NOMO-1 treated with DMSO at 0.1 percent for 48 hours (cell line): ENCODE data around the gene TNFSF8.

ENCODE experiments used
- DNase-seq: peaks from one replicate; lab custom pipeline; 2025; ENCODE audit not compliant: unreplicated experiment; lab: John Stamatoyannopoulos, UW

Gene TNFSF8

DNA sequence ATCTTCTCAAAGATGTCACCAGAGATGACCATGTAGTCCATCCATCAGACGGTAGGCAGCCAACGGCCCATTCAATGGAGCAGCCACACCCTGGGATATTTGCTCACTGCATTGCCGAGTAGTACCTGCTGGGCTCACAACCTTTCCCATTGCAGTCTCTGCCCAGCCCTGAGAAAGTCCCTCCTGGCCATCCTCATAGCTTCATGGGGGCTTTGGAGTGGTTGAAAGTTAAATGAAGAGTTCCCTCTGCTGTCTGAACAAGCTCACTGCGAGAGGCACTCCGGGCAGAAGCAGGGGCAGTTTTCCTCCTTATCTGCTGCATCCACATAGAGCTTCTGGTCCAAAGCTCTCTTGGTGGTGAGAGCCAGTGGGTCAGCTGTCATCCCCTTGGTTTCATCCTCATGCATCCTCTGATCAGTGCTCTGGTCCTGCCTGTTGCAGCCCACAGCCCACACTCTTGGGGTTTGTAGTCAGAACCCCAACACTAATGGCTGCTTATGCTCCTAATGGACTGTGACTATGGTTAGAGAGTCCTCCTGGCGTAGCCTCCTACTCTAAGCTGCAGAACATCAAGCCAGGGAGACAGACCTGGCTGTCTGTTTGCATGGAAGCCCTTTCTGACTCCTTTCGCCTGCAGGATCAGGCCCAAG is 23.3 kb downstream of the TNFSF8 start:
- peak; percentile 16 for DNase-seq

DNA sequence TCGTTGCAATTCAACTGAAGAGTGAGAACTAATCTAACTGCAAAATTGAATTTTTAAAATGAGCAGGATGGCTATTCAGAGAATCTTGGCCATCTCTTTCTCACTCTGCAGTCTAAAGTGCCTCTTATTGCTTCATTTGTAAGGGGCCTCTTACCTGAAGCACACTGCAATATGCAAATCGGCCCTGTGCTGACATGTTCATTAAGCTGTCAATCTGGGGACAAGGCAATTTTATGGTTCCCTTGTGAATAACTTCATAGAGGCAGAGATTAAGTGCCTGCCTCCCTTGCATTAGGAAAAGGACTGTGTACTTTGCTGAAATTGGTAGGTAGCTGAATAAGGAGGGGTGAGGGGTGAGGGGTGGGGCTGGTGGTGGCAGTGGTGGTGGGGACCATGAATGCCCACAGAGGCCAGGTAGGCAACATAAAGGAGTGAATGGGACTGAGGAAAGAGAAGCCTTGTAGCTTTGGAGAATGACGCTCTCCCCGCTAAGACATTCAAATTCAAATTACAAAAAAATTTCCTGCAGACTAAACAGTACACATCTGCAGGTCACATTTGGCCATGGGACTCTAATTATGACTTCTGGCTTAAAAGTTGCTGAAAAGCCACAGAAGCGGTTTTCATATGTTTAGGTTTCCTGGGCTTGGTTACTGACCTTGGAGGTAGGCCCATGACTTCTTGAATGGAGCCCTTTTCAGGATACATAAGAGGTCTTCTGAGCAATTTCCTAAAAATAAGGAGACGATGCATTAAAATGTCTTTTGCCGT is 25.0 kb downstream of the TNFSF8 start:
- DNase-seq = no peak

DNA sequence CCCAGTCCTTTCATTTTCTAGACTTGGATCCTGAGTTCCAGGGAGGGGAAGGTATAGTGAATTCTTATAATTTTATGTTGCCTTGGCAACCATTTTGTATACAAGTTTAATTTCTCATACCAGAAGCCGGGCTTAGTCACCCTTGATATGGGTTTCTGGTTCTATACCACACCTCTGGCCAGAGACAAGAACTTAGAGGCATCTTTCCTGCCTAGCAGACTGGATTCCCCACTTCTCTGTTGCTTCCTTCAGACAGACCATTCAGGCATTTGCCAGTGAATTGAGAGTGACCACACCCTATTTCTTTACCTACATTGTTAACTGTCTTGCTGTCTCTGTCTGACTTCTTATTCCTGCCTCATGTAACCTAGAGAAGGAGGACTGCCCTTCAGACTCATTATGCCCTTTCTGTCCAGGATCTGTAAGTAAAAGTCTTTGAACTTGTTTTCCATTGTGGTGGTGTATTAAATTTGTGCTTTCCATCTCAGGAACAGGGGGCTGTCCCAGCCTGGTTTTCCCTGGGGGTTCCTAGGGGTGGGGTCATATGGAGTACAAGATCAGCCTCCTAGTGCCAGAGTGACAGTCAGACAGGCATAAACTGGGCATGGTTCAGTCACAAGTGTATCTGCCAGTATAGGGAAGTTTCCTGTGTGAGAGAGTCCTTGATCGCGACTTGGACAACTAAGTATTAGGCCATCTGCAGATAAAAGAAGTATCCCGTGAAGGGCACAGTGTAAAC is 27.4 kb downstream of the TNFSF8 start:
- DNase-seq = no peak

GRCh38 chr9:114900942-114901802 is 29.2 kb downstream of the TNFSF8 start:
- DNase-seq = no peak

- DNase-seq = no peak
Observed at GRCh38 chr9:114899995-114900394, 30.4 kb downstream of the TNFSF8 start.

GRCh38 chr9:114899461-114899860 is 30.9 kb downstream of the TNFSF8 start:
- DNase-seq = no peak

GRCh38 chr9:114898741-114899140 is 31.6 kb downstream of the TNFSF8 start:
- DNase-seq = peak; percentile 90

DNA sequence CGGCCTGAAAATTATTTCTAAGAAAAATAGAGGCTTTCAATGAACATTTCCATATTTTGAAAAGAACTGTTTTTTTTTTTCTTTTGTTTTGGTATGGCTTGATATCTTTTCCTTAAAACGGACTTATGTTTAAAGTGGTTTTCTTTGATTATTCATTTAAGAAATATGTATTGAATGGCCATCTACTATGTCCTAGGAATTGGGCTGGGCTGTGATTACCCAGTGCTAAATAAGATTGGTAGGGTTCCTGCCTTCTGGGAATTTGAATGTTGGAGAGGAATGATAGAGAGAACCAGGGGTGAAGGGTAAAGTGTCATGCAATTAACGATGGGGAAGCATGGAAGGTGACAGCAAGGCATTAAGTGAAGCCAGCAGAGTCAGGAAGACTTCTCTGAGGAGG is 33.2 kb downstream of the TNFSF8 start:
- DNase-seq = no peak

GRCh38 chr9:114896344-114896743 is 34.0 kb downstream of the TNFSF8 start:
- DNase-seq = no peak

DNA sequence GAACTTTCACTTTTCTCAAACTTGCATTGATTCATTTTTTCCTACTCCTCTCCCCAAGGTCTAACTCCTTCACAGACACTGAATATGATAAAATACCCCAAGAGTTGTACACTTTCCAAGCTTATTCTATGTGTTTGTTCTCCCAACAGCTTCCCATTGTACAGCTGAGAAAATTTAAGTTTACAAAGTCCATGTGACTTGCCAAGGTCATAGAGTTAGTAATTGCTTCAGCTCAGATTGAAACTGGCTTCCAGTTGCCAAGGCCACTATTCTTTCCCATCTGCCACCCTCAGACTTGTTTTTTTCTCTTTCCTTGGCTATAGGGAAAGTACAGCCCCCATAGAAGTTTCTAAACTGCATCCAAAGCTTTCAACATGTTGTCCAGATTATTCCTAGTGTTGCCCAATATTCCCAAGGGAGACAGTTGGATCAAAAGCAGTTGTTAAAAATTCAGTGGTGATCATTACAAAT is 34.8 kb downstream of the TNFSF8 start:
- no peak for DNase-seq

DNA sequence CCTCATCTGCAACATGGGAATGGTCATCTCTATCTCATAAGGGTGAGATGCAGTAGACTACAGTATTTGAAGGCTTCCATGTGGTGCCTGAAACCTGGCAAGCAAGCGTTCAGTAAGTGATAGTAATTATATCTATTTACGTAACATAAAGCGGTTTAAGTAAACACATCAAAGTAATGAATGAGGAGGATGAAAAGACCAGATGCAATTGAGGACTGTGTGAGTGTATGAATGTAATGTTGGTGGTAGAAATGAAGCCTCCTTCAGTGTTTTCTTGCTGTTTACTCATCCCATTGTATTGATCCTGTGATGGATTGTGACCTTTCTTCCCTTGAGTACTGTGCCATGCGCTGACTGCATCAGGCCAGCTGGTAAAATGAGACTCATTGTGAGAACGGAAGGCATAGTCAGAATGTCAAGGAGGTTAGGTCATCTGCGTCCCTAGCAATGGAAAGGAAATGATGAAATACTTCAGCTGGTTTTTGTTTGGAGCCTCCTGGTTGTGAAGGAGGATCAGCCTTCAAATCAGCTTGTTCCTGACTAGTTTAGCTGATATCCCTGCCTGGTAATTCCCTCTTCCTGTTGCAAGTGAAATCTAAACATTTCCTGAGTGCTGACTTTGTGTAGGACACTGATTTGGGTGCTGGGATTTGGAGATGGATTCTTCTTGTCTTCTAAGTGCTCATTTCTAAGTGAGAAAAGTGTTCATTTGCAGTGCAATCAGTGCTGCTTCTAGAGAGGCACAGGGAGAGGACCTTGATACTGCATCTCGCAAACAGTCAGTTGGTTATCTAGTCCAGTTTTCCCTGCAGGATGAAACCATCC is 35.6 kb downstream of the TNFSF8 start:
- peak; percentile 61 for DNase-seq

DNA sequence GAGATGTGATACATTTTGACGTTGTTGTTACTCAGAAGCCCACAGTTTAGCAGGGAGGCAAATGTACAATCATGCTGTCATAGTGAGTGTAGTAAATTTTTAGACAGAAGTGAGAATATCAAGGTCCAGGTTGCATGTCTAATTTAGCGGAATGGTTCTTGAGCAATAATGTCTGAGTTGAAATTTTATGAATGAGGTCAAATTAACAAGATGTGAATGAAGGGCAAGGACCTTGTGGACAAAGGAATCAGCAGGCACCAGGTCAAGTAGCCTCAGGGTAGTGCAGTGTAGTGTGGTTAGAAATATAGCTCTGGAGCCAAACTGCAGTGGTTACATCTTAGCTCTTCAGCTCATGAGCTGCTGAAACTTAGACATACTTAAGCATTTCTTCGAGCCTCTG is 36.2 kb downstream of the TNFSF8 start:
- DNase-seq = no peak

DNA sequence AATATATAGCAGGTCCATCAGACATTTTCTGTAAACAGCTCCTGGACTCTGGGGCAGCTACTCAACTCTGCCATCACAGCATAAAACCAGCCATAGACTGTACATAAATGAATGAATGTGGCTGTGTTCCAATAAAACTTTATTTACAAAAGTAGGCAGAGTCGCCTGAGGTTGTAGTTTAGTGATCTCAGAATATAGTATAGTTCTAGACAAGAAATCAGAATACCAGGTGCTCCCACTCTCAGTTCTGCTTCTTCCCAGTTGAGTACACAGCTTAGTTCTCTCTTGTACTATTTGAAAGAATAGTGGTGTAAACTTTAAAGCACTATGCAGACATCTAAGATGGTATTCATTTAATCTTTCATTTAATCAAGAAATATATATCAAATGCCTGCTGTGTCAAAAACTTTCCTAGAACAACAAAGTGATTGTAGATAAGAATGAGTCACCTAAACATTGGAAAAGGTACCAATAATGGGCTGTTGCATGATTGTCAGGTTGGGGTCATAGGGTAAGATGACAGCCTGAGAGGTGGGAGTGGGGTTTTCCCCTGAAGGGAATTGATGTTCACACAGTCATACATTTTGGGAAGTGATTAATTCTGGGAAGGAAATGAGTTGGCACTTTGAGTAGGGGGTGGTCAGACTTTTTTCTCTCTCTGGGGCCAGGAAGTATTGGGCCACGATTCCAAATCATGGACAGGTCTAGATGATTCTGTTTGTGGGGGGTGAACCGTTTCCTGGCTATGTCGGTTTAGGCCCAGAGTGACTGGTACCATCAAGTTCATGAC is 37.0 kb downstream of the TNFSF8 start:
- DNase-seq = no peak

GRCh38 chr9:114889802-114890224 is 40.6 kb downstream of the TNFSF8 start:
- DNase-seq = no peak

DNA sequence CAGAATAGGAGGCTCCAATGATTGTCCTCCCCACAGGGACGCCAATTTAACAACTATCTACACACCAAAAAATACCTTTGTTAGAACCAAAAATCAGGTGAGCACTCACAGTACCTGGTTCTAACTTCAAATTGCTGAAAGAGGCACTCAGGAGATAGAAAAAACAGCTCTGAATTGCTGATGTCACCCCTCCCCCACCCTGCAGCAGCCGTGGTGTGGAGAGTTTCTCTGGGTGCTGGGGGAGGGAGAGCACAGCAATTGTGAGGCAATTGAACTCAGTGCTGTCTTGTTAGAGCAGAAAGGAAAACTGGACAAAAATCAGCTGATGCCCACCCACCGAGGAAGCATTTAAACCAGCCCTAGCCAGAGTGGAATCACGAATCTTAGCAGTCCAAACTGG is 41.8 kb downstream of the TNFSF8 start:
- DNase-seq = no peak

GRCh38 chr9:114887963-114888362 is 42.4 kb downstream of the TNFSF8 start:
- no peak for DNase-seq

- DNase-seq = no peak
Observed at GRCh38 chr9:114884787-114885452, 45.5 kb downstream of the TNFSF8 start.

DNA sequence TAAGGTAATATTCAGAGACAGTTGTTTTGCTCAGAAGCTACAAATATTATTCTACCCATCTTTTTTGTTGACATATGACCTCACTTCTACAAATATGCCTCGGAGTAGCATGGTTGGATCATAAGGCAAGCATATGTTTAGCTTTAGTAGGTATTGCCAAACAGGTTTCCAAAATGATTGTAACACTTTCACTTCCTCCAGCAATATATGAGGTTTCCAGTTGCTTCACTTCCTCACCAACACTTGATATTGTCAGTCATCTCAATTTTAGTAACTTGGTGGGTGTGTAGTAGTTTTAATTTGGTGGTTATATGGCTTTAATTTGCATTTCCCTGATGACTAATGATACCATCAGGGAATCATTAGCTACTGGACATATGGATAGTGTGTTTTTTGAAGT is 46.7 kb downstream of the TNFSF8 start:
- peak; percentile 95 for DNase-seq

GRCh38 chr9:114880291-114880745 is 50.1 kb downstream of the TNFSF8 start:
- DNase-seq = peak; percentile 61
